DMS53 treated with DMSO at 0.1 percent for 48 hours (cell line): ENCODE measurements around the gene PCYT1A.
A peak's percentile ranks its signal among the peaks of the same experiment; 100 is the strongest.
"Not testable (repeated sequence)": the region's sequence is repeated elsewhere in the genome, so short reads cannot be mapped to it uniquely, and the experiment has no call there.

Source experiments
- DNase-seq: peaks from one replicate; lab custom pipeline; 2025; ENCODE audit not compliant: unreplicated experiment; lab: John Stamatoyannopoulos, UW

Gene PCYT1A

GRCh38 chr3:196287440-196288140 lies at the start of gene PCYT1A:
Gene PCYT1A, minus strand, starts transcription at chr3:196287726. Its CDS starts 17,195 bp downstream, at chr3:196270531.
- peak; percentile 83 for DNase-seq

- no peak for DNase-seq
Measured at GRCh38 chr3:196336319-196337145, 49.0 kb upstream of the PCYT1A start.

- no peak for DNase-seq
Measured at GRCh38 chr3:196335503-196335948, 48.0 kb upstream of the PCYT1A start.

GRCh38 chr3:196334982-196335381 lies 47.5 kb upstream of the PCYT1A start:
- DNase-seq: no peak

GRCh38 chr3:196332168-196332567 lies 44.6 kb upstream of the PCYT1A start:
- no peak for DNase-seq

DNA sequence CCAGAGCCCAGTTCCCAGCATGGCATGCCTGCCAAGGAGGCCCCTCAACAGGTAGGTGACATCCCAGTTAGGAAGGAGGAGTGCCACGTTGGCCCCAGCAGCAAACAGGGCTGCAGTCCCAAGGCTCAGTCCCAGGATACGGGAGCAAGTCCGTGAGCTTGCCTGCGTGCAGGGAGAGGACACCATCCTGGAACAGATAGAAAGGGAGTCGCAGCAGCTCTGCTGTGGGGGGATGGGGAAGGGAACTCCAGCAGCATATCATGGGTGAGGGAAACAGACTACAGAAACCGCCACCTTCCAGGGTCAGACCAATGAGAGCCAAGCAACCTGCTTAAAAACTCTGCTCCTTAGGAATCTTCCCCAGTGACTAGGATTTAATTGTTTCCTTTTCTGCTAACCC lies 39.9 kb upstream of the PCYT1A start:
- no peak for DNase-seq

- DNase-seq: no peak
Measured at GRCh38 chr3:196326936-196327335, 39.4 kb upstream of the PCYT1A start.

- DNase-seq: no peak
Measured at GRCh38 chr3:196323691-196324090, 36.2 kb upstream of the PCYT1A start.

DNA sequence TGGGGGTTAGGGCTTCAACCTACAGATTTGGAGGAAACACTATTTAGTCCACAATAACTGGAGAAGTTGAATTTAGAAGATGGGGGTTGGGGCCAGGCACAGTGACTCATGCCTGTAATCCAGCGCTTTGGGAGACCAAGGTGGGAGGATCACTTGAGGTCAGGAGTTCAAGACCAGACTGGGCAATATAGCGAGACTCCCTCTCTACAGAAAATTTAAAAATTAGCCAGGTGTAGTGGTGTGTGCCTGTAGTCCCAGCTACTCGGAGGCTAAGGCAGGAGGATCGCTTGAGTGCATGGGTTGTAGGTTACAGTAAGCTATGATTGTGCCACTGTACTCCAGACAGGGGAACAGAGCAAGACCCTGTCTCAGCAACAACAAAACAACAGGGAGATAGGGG lies 35.5 kb upstream of the PCYT1A start:
- no peak for DNase-seq

DNA sequence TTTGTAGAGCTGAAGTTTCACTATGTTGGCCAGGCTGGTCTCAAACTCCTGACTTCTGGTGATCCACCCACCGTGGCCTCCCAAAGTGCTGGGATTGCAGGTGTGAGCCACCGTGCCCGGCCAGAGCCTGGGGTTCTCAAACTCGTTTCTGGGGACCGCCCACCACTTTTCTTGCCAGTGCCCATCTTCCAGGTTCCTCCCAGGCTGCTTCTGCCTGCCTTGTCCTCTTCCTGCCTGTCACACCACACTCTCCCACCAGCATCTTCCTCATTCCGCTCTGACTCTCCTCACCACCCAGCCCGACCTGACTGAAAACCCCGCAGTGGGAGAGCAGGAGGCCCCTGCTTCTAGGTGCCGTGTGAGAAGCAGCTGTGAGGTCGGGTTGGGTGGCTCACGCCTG lies 33.6 kb upstream of the PCYT1A start:
- no peak for DNase-seq

GRCh38 chr3:196320137-196320536 lies 32.6 kb upstream of the PCYT1A start:
- DNase-seq: no peak

GRCh38 chr3:196317687-196318467 lies 30.4 kb upstream of the PCYT1A start, which contains the start of gene DYNLT2B:
Gene DYNLT2B, minus strand, starts transcription at chr3:196318240. Its CDS starts 88 bp downstream, at chr3:196318152.
- peak; percentile 73 for DNase-seq

DNA sequence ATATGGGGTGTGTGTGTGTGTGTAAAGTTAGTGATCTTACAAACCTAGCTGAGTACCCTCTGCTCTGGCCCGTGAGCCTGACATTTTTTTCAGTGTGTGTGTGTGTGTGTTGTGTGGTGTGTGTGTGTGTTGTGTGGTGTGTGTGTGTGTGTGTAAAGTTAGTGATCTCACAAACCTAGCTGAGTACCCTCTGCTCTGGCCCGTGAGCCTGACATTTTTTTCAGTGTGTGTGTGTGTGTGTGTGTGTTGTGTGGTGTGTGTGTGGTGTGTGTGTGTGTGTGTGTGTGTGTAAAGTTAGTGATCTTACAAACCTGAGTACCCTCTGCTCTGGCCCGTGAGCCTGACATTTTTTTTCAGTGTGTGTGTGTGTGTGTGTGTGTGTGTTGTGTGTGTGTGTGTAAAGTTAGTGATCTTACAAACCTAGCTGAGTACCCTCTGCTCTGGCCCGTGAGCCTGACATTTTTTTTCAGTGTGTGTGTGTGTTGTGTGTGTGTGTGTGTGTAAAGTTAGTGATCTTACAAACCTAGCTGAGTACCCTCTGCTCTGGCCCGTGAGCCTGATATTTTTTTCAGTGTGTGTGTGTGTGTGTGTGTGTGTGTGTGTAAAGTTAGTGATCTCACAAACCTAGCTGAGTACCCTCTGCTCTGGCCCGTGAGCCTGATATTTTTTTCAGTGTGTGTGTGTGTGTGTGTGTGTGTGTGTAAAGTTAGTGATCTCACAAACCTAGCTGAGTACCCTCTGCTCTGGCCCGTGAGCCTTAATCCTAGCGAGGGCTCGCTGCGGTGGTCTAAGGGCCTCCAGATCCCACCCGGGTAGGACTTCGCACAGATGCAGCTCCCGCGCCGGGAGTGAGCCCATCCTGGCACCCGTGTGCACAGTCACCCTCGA lies 29.5 kb upstream of the PCYT1A start:
- DNase-seq: not testable (repeated sequence)

GRCh38 chr3:196315821-196316220 lies 28.3 kb upstream of the PCYT1A start:
- no peak for DNase-seq

DNA sequence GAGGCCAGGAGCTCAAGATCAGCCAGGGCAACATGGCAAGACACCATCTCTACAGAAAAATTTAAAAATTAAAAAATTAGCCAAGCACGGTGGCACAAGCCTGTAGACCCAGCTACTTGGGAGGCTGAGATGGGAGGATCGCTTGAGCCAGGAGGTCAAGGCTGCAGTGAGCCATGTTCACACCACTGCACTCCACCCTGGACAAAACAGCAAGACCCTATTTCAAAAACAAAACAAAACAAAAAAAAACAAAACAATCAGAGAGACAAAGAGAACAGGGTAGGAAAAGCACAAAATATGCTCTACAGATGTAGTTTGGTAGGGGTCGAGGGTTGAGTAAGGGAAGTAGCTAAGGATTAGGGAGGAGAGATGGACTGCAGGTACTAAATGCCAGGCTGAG lies 27.1 kb upstream of the PCYT1A start:
- no peak for DNase-seq

DNA sequence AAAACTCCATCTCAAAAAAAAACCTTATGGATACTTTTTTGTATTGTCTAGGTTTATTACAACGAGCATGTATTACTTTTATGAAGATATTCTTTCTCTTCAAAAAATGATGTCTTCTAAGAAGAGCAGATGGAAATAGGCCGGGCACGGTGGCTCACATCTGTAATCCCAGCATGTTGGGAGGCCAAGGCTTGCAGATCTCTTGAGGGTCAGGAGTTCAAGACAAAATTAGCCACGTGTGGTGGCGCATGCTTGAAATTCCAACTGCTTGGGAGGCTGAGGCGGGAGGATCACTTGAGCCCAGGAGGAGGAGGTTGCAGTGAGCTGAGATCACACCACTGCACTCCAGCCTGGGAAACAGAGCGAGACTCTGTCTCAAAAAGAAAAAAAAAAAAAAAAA lies 26.6 kb upstream of the PCYT1A start:
- not testable (repeated sequence) for DNase-seq

GRCh38 chr3:196302960-196303359 lies 15.4 kb upstream of the PCYT1A start:
- not testable (repeated sequence) for DNase-seq

DNA sequence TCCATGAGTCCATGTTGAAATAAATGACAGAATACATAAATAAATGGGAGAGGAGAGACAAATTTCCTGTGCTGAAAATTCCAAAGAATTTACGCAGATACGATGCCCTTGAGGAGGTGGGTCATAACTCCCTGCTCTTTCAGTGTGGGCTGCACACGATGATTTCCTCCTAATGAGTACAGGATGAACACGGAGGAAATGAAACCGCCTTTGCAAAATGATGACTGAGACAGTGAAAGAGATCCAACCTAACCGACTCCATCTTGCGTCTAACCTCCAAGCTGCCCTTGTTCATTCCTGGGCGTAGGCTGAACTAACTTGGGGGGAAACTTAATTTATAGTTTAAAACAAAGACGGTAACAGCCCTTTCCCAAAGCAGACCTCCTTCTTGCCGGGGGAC lies 15.0 kb upstream of the PCYT1A start:
- not testable (repeated sequence) for DNase-seq

- no peak for DNase-seq
Measured at GRCh38 chr3:196298521-196298920, 11.0 kb upstream of the PCYT1A start.

GRCh38 chr3:196292286-196292923 lies 4.9 kb upstream of the PCYT1A start:
- DNase-seq: no peak
